ENCODE data around the gene PRR16.

DNA sequence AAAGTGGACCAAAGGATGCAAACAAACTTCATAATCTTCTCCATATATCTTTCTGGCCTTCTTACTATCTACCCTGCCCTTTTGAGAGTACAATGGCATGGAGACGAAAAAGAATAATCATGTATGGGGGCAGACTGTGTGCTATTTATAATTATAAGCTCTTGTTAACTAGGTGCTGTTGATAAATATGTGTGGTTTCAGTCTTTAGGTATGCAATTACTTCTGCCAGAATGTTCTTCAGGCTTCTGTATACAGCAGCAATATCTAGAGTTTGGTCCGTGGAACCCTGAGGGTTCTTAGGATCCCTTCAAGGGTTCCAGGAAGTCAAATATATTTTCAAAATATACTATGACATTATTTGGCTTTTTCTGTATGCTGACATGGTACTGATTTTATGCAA is 20.5 kb upstream of the PRR16 start:
- TF ChIP-seq, protein P1, sequence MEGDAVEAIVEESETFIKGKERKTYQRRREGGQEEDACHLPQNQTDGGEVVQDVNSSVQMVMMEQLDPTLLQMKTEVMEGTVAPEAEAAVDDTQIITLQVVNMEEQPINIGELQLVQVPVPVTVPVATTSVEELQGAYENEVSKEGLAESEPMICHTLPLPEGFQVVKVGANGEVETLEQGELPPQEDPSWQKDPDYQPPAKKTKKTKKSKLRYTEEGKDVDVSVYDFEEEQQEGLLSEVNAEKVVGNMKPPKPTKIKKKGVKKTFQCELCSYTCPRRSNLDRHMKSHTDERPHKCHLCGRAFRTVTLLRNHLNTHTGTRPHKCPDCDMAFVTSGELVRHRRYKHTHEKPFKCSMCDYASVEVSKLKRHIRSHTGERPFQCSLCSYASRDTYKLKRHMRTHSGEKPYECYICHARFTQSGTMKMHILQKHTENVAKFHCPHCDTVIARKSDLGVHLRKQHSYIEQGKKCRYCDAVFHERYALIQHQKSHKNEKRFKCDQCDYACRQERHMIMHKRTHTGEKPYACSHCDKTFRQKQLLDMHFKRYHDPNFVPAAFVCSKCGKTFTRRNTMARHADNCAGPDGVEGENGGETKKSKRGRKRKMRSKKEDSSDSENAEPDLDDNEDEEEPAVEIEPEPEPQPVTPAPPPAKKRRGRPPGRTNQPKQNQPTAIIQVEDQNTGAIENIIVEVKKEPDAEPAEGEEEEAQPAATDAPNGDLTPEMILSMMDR (CRISPR knock-in tag; IDR thresholded peaks at IDR 0.05) = no peak
- TF ChIP-seq, protein P2, sequence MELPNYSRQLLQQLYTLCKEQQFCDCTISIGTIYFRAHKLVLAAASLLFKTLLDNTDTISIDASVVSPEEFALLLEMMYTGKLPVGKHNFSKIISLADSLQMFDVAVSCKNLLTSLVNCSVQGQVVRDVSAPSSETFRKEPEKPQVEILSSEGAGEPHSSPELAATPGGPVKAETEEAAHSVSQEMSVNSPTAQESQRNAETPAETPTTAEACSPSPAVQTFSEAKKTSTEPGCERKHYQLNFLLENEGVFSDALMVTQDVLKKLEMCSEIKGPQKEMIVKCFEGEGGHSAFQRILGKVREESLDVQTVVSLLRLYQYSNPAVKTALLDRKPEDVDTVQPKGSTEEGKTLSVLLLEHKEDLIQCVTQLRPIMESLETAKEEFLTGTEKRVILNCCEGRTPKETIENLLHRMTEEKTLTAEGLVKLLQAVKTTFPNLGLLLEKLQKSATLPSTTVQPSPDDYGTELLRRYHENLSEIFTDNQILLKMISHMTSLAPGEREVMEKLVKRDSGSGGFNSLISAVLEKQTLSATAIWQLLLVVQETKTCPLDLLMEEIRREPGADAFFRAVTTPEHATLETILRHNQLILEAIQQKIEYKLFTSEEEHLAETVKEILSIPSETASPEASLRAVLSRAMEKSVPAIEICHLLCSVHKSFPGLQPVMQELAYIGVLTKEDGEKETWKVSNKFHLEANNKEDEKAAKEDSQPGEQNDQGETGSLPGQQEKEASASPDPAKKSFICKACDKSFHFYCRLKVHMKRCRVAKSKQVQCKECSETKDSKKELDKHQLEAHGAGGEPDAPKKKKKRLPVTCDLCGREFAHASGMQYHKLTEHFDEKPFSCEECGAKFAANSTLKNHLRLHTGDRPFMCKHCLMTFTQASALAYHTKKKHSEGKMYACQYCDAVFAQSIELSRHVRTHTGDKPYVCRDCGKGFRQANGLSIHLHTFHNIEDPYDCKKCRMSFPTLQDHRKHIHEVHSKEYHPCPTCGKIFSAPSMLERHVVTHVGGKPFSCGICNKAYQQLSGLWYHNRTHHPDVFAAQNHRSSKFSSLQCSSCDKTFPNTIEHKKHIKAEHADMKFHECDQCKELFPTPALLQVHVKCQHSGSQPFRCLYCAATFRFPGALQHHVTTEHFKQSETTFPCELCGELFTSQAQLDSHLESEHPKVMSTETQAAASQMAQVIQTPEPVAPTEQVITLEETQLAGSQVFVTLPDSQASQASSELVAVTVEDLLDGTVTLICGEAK (IDR thresholded peaks at IDR 0.05) = no peak
- TF ChIP-seq, protein P2 (CRISPR knock-in tag; IDR thresholded peaks at IDR 0.05) = no peak
- TF ChIP-seq REXO4 (CRISPR knock-in tag; IDR thresholded peaks at IDR 0.05; ENCODE audit: borderline replicate concordance) (no peak), ZNF747 (CRISPR knock-in tag; IDR thresholded peaks at IDR 0.05; ENCODE audit: borderline replicate concordance) (no peak), POLR2A (IDR thresholded peaks at IDR 0.05; ENCODE audit: insufficient read depth in 1 of 2, low read depth in 2 of 2, low read length in 2 of 2) (no peak), TRIM24 (CRISPR knock-in tag; IDR thresholded peaks at IDR 0.05) (no peak), ZBTB8A (CRISPR knock-in tag; IDR thresholded peaks at IDR 0.05; ENCODE audit: borderline replicate concordance, low read depth) (no peak), SP5 (CRISPR knock-in tag; IDR thresholded peaks at IDR 0.05; ENCODE audit: borderline replicate concordance, low read depth) (no peak)
- TF ChIP-seq, protein P3, sequence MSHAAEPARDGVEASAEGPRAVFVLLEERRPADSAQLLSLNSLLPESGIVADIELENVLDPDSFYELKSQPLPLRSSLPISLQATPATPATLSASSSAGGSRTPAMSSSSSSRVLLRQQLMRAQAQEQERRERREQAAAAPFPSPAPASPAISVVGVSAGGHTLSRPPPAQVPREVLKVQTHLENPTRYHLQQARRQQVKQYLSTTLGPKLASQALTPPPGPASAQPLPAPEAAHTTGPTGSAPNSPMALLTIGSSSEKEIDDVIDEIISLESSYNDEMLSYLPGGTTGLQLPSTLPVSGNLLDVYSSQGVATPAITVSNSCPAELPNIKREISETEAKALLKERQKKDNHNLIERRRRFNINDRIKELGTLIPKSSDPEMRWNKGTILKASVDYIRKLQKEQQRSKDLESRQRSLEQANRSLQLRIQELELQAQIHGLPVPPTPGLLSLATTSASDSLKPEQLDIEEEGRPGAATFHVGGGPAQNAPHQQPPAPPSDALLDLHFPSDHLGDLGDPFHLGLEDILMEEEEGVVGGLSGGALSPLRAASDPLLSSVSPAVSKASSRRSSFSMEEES (CRISPR knock-in tag; IDR thresholded peaks at IDR 0.05) = no peak
- TF ChIP-seq, protein P4, sequence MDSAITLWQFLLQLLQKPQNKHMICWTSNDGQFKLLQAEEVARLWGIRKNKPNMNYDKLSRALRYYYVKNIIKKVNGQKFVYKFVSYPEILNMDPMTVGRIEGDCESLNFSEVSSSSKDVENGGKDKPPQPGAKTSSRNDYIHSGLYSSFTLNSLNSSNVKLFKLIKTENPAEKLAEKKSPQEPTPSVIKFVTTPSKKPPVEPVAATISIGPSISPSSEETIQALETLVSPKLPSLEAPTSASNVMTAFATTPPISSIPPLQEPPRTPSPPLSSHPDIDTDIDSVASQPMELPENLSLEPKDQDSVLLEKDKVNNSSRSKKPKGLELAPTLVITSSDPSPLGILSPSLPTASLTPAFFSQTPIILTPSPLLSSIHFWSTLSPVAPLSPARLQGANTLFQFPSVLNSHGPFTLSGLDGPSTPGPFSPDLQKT (CRISPR knock-in tag; IDR thresholded peaks at IDR 0.05; ENCODE audit: borderline replicate concordance) = no peak
- TF ChIP-seq, protein P5, sequence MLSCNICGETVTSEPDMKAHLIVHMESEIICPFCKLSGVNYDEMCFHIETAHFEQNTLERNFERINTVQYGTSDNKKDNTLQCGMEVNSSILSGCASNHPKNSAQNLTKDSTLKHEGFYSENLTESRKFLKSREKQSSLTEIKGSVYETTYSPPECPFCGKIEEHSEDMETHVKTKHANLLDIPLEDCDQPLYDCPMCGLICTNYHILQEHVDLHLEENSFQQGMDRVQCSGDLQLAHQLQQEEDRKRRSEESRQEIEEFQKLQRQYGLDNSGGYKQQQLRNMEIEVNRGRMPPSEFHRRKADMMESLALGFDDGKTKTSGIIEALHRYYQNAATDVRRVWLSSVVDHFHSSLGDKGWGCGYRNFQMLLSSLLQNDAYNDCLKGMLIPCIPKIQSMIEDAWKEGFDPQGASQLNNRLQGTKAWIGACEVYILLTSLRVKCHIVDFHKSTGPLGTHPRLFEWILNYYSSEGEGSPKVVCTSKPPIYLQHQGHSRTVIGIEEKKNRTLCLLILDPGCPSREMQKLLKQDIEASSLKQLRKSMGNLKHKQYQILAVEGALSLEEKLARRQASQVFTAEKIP (CRISPR knock-in tag; IDR thresholded peaks at IDR 0.05; ENCODE audit: borderline replicate concordance) = no peak
- TF ChIP-seq, protein P6, sequence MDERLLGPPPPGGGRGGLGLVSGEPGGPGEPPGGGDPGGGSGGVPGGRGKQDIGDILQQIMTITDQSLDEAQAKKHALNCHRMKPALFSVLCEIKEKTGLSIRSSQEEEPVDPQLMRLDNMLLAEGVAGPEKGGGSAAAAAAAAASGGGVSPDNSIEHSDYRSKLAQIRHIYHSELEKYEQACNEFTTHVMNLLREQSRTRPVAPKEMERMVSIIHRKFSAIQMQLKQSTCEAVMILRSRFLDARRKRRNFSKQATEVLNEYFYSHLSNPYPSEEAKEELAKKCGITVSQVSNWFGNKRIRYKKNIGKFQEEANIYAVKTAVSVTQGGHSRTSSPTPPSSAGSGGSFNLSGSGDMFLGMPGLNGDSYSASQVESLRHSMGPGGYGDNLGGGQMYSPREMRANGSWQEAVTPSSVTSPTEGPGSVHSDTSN (CRISPR knock-in tag; IDR thresholded peaks at IDR 0.05) = no peak
